ENCODE results near the gene DNER. TPM values are rescaled to one million over a fixed set of nuclear protein-coding genes. Genes with fewer than 3 reads are reported as not detected.

The DNER gene
- total RNA-seq, 2 donors from 2014 or later = 0.11 to 0.18 TPM

- Histone ChIP-seq H3K9ac (ENCODE audit: extremely low read depth, low read length, poor library complexity, severe bottlenecking) (no peak overlapping the region), H3K9me3 (ENCODE audit: control insufficient read depth, low read length) (no peaks in the 10 kb centered on the region), H3K27ac (ENCODE audit: low read depth, low read length) (no peak overlapping the region), H3K27me3 (ENCODE audit: control insufficient read depth, insufficient read depth, low read length, poor library complexity, severe bottlenecking) (no peaks in the 10 kb centered on the region), H3K4me1 (ENCODE audit: control insufficient read depth, insufficient read depth, low read length) (no peaks in the 10 kb centered on the region), H3K36me3 (ENCODE audit: control insufficient read depth, insufficient read depth, low read length) (no peaks in the 10 kb centered on the region), H3K4me3 (ENCODE audit: low read length) (no peak overlapping the region)
- Mint-ChIP-seq H3K36me3 (ENCODE audit: low read depth) (no peaks in the 10 kb centered on the region), H3K4me3 (no peak overlapping the region), H3K27me3 (ENCODE audit: insufficient read depth) (no peaks in the 10 kb centered on the region), H3K27ac (no peak overlapping the region), H3K9me3 (no peaks in the 10 kb centered on the region), H3K4me1 (no peaks in the 10 kb centered on the region)
- TF ChIP-seq CTCF (conservative IDR thresholded peaks at IDR 0.05) = no peak
- 94 to 100% methylated on average over 1 of the region's 1 CpG for WGBS, 2 experiments (ENCODE audit: insufficient coverage in 1 of 2, insufficient read length in 1 of 2)
- no peak for DNase-seq
Measured at GRCh38 chr2:229523663-229524062, 190.7 kb downstream of the DNER start.

GRCh38 chr2:229521576-229521975 lies 192.8 kb downstream of the DNER start:
- Mint-ChIP-seq H3K4me1 (peaks cover 3% of the 10 kb centered on the region), H3K36me3 (ENCODE audit: low read depth) (no peaks in the 10 kb centered on the region), H3K27ac (no peak overlapping the region), H3K27me3 (ENCODE audit: insufficient read depth) (no peaks in the 10 kb centered on the region), H3K4me3 (no peak overlapping the region), H3K9me3 (no peaks in the 10 kb centered on the region)
- DNase-seq = no peak
- peaks cover 3% of the 10 kb centered on the region for H3K4me1 ChIP-seq (ENCODE audit: control insufficient read depth, insufficient read depth, low read length)
- H3K4me3 ChIP-seq (ENCODE audit: low read length) = no peak overlapping the region
- no peaks in the 10 kb centered on the region for H3K36me3 ChIP-seq (ENCODE audit: control insufficient read depth, insufficient read depth, low read length)
- TF ChIP-seq CTCF (conservative IDR thresholded peaks at IDR 0.05) = no peak
- no peaks in the 10 kb centered on the region for H3K27me3 ChIP-seq (ENCODE audit: control insufficient read depth, insufficient read depth, low read length, poor library complexity, severe bottlenecking)
- H3K9me3 ChIP-seq (ENCODE audit: control insufficient read depth, low read length) = no peaks in the 10 kb centered on the region
- no peak overlapping the region for H3K27ac ChIP-seq (ENCODE audit: low read depth, low read length)
- H3K9ac ChIP-seq (ENCODE audit: extremely low read depth, low read length, poor library complexity, severe bottlenecking) = no peak overlapping the region

GRCh38 chr2:229520691-229521096 lies 193.7 kb downstream of the DNER start:
- Histone ChIP-seq H3K27me3 (ENCODE audit: control insufficient read depth, insufficient read depth, low read length, poor library complexity, severe bottlenecking) (no peaks in the 10 kb centered on the region), H3K36me3 (ENCODE audit: control insufficient read depth, insufficient read depth, low read length) (no peaks in the 10 kb centered on the region), H3K4me3 (ENCODE audit: low read length) (no peak overlapping the region), H3K9me3 (ENCODE audit: control insufficient read depth, low read length) (no peaks in the 10 kb centered on the region), H3K27ac (ENCODE audit: low read depth, low read length) (no peak overlapping the region), H3K4me1 (ENCODE audit: control insufficient read depth, insufficient read depth, low read length) (peaks cover 3% of the 10 kb centered on the region), H3K9ac (ENCODE audit: extremely low read depth, low read length, poor library complexity, severe bottlenecking) (no peak overlapping the region)
- Mint-ChIP-seq H3K4me3 (no peak overlapping the region), H3K36me3 (ENCODE audit: low read depth) (no peaks in the 10 kb centered on the region), H3K27me3 (ENCODE audit: insufficient read depth) (no peaks in the 10 kb centered on the region), H3K27ac (no peak overlapping the region), H3K4me1 (peaks cover 3% of the 10 kb centered on the region), H3K9me3 (no peaks in the 10 kb centered on the region)
- no peak for TF ChIP-seq CTCF (conservative IDR thresholded peaks at IDR 0.05)
- WGBS, 2 experiments (ENCODE audit: insufficient coverage in 1 of 2, insufficient read length in 1 of 2) = 88 to 91% methylated on average over 2 to 4 of the region's 4 CpGs
- no peak for DNase-seq
